ENCODE measurements around the gene LCK.

Gene LCK

DNA sequence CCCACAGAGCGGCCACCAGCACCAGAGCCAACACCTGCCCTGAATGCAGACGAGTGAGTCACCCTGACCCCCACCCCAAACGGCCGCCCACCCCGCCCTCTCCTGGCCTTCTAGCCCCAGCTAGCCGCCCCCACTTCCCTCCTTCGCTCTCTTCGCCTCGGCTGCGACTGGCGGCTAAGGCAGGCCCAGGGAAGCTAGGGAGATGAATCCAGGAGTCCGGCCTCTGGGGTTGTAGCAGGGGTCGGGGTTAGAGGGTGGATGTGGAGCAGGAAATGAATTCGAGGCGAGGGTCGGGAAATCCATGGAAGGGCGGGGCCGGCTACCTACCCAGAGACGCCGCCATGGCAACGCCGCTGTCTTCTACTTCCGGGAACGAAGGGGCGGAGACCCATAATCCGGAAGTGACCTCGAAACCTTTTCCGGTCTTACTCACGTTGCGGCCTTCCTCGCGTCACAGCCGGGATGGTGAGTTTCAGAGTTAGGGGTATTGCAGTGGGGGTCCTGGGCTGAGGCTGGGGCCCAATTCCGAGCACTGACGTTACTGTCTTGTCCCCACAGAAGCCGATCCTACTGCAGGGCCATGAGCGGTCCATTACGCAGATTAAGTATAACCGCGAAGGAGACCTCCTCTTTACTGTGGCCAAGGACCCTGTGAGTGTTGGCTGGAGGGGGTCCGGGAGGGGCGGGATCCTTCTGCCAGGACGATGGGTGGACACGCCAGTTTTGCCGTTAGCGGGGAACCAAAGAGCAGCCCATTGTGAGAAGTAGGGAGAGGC, 28.9 kb upstream of the LCK start, which contains the start of the genes EIF3I and TMEM234:
EIF3I (plus strand) TSS at position 428 of the 776 bp plus-strand sequence; CDS start at position 463, 35 bp downstream.
TMEM234 (minus strand) TSS at position 374 of the 776 bp plus-strand sequence; CDS start at position 343, 31 bp downstream.
- H3K27me3 ChIP-seq (replicated peaks; ENCODE audit: control insufficient read depth, insufficient read depth, low read length) = no peaks in the 10 kb centered on the region
- peaks cover 11% of the 10 kb centered on the region for H3K36me3 ChIP-seq (ENCODE audit: control insufficient read depth, insufficient read depth, low read length)
- peak within 1 kb of the TSS; percentile 85 for H3K4me3 ChIP-seq (replicated peaks; ENCODE audit: low read depth, low read length)
- TF ChIP-seq, protein P1, sequence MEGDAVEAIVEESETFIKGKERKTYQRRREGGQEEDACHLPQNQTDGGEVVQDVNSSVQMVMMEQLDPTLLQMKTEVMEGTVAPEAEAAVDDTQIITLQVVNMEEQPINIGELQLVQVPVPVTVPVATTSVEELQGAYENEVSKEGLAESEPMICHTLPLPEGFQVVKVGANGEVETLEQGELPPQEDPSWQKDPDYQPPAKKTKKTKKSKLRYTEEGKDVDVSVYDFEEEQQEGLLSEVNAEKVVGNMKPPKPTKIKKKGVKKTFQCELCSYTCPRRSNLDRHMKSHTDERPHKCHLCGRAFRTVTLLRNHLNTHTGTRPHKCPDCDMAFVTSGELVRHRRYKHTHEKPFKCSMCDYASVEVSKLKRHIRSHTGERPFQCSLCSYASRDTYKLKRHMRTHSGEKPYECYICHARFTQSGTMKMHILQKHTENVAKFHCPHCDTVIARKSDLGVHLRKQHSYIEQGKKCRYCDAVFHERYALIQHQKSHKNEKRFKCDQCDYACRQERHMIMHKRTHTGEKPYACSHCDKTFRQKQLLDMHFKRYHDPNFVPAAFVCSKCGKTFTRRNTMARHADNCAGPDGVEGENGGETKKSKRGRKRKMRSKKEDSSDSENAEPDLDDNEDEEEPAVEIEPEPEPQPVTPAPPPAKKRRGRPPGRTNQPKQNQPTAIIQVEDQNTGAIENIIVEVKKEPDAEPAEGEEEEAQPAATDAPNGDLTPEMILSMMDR (IDR thresholded peaks at IDR 0.05; ENCODE audit: insufficient read depth, low read length, poor library complexity, severe bottlenecking) = no peak
- peak; percentile 77 for DNase-seq (ENCODE audit: extremely low read depth, insufficient read length)

DNA sequence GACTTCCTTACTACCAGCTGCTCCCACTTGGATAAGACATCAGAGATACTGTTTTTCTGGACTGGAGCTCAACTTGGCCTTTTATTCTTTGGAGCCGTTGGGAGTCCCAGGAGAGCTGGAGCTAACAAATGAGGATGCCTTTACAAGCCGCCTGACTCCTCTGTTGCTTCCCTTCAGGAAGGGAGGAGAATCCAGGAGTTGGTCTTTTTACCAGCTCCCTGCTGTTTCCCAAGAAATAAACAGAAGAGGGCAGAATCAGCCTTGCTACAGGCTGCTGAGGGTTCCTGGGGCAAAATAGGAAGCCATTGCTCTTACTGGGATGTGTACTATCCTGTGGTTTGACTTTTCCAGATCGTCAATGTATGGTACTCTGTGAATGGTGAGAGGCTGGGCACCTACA, 27.4 kb upstream of the LCK start:
- no peak for DNase-seq (ENCODE audit: extremely low read depth, insufficient read length)
- peaks cover 18% of the 10 kb centered on the region for H3K36me3 ChIP-seq (ENCODE audit: control insufficient read depth, insufficient read depth, low read length)
- H3K4me3 ChIP-seq (replicated peaks; ENCODE audit: low read depth, low read length) = peak overlapping the region; percentile 85; the same call in 1 of the 2 replicates
- TF ChIP-seq, protein P1 (IDR thresholded peaks at IDR 0.05; ENCODE audit: insufficient read depth, low read length, poor library complexity, severe bottlenecking) = no peak
- H3K27me3 ChIP-seq (replicated peaks; ENCODE audit: control insufficient read depth, insufficient read depth, low read length) = no peaks in the 10 kb centered on the region

GRCh38 chr1:32224285-32224684, 26.8 kb upstream of the LCK start:
- H3K4me3 ChIP-seq (replicated peaks; ENCODE audit: low read depth, low read length) = no peak overlapping the region
- TF ChIP-seq, protein P1 (IDR thresholded peaks at IDR 0.05; ENCODE audit: insufficient read depth, low read length, poor library complexity, severe bottlenecking) = no peak
- H3K27me3 ChIP-seq (replicated peaks; ENCODE audit: control insufficient read depth, insufficient read depth, low read length) = no peaks in the 10 kb centered on the region
- DNase-seq (ENCODE audit: extremely low read depth, insufficient read length) = no peak
- H3K36me3 ChIP-seq (ENCODE audit: control insufficient read depth, insufficient read depth, low read length) = peaks cover 22% of the 10 kb centered on the region

- DNase-seq (ENCODE audit: extremely low read depth, insufficient read length) = no peak
- no peak overlapping the region for H3K4me3 ChIP-seq (replicated peaks; ENCODE audit: low read depth, low read length)
- TF ChIP-seq, protein P1 (IDR thresholded peaks at IDR 0.05; ENCODE audit: insufficient read depth, low read length, poor library complexity, severe bottlenecking) = no peak
- peaks cover 28% of the 10 kb centered on the region for H3K36me3 ChIP-seq (ENCODE audit: control insufficient read depth, insufficient read depth, low read length)
- H3K27me3 ChIP-seq (replicated peaks; ENCODE audit: control insufficient read depth, insufficient read depth, low read length) = no peaks in the 10 kb centered on the region
Observed at GRCh38 chr1:32228771-32229170, 22.3 kb upstream of the LCK start.

GRCh38 chr1:32231843-32232432, 19.1 kb upstream of the LCK start:
- no peak for DNase-seq (ENCODE audit: extremely low read depth, insufficient read length)
- Histone ChIP-seq H3K36me3 (ENCODE audit: control insufficient read depth, insufficient read depth, low read length) (peaks cover 19% of the 10 kb centered on the region), H3K27me3 (replicated peaks; ENCODE audit: control insufficient read depth, insufficient read depth, low read length) (no peaks in the 10 kb centered on the region), H3K4me3 (replicated peaks; ENCODE audit: low read depth, low read length) (no peak overlapping the region)
- TF ChIP-seq, protein P1 (IDR thresholded peaks at IDR 0.05; ENCODE audit: insufficient read depth, low read length, poor library complexity, severe bottlenecking) = no peak

All from GM06990 (cell line).